Esophagus squamous epithelium (tissue), 5 donors: ENCODE data around the gene THRA. TPM values are rescaled to one million over a fixed set of nuclear protein-coding genes. Genes with fewer than 3 reads are reported as not detected.

Experiments
- DNase-seq: peaks from one replicate; lab custom pipeline; 2025; lab: John Stamatoyannopoulos, UW
- H3K27ac ChIP-seq, 4 donors: fragments of 200-600 bp; sonication (generic); one replicate each; pipeline ENCODE4 v1.5.1; 2016 to 2019; ENCODE audit warnings: mild to moderate bottlenecking in 1 of 4
- H3K27me3 ChIP-seq, 4 donors: fragments of 200-600 bp; sonication (generic); 1 replicate in 3 of 4; 2 replicates in 1 of 4; pipeline versions ENCODE4 v1.5.1 to v1.6.0; 2017 to 2021; ENCODE audit warnings: antibody characterized with exemption in 1 of 4
- H3K36me3 ChIP-seq, 3 donors: fragments of 200-600 bp; sonication (generic); one replicate each; pipeline ENCODE4 v1.5.1; 2016 to 2019
- H3K4me1 ChIP-seq, 3 donors: fragments of 200-600 bp; sonication (generic); one replicate each; pipeline ENCODE4 v1.5.1; 2017 to 2019
- H3K4me3 ChIP-seq, 4 donors: fragments of 200-600 bp; sonication (generic); 1 replicate in 3 of 4; 2 replicates in 1 of 4; pipeline ENCODE4 v1.5.1; 2016 to 2019; ENCODE audit warnings: mild to moderate bottlenecking in 2 of 4, moderate library complexity in 1 of 4
- H3K9me3 ChIP-seq, 3 donors: fragments of 200-600 bp; sonication (generic); one replicate each; pipeline ENCODE4 v1.5.1; 2016 to 2019
- POLR2A ChIP-seq, 4 donors: fragments of 450-650 bp; IDR thresholded peaks; one replicate each; pipeline ENCODE4 v1.6.1; 2017; ENCODE audit warnings: antibody characterized with exemption in 4 of 4, mild to moderate bottlenecking in 4 of 4, moderate library complexity in 3 of 4
- WGBS, 2 donors: methylation state at CpG; one replicate each; pipeline ENCODE4 v1.1.5; 2018; 5-methylcytosine and 5-hydroxymethylcytosine counted together
- intact Hi-C: fragments of 100-400 bp; cut with DNase I; formaldehyde crosslinking; loops from one replicate; pipeline ENCODE4 v1.15.0; 2022
- total RNA-seq, 4 donors: library from RNA; depleted of rRNA; stranded (reverse); fragments of >200 nt; gene quantifications; one replicate each; pipeline ENCODE4 v1.1.0, GENCODE V29; 2016
- TF ChIP-seq, protein P1 (sequence below), 6 experiments: fragments of 450-650 bp in 4 of 6; fragments of 200-600 bp in 2 of 6; sonication (generic) in 2 of 6; IDR thresholded peaks; one replicate each; pipeline ENCODE4 v1.5.1; 2016 to 2019; ENCODE audit warnings: antibody characterized with exemption in 6 of 6, mild to moderate bottlenecking in 4 of 6, moderate library complexity in 4 of 6
- donor health status: DM: yes; HTN: yes; CAD: no.

THRA gene
- total RNA-seq, 4 donors from 2014 or later = 4.2 to 27.1 (median 13.4) TPM

DNA sequence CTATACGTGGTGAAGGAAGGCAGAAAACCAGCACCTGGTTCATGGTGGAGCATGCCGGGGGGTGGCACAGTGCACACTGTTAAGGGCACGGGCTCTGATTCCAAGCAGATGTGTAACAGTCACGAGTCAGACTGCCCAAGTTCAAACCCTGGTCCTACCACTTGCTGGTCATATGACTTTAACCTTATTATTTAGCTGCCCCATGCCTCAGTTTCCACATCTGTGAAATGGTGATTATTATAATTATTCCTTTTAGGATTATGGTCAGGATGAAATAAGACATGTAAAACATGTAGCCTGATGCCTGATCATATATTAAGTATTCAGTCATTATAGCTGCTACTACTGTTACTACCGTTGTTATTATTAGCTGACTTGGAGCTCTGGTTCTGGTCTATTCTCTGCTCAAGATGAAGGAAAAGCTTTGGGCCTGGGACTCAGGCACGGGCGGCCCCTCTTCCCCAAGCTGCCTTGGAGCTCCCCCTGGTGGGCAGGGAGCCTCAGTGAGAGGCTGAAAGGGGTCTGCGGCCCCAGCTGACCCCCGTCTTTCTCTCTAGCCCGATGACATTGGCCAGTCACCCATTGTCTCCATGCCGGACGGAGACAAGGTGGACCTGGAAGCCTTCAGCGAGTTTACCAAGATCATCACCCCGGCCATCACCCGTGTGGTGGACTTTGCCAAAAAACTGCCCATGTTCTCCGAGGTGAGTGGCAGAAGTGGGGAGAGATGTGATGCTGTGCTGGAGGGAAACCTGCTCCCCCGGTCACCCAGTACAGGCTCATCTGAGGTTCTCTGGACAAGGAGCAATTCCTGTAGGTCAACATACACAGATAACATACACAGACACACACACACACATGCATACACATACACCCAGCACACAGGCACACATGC is 23.6 kb downstream of the THRA start:
- H3K4me1 ChIP-seq = peaks cover 1 to 28% (median 8%) of the 10 kb centered on the region in 3 donors
- no peak overlapping the region for H3K4me3 ChIP-seq
- no peaks in the 10 kb centered on the region for H3K27me3 ChIP-seq
- 55 to 63% methylated on average over 12 to 14 of the region's 17 CpGs for WGBS, 2 donors
- no peaks in the 10 kb centered on the region for H3K9me3 ChIP-seq
- TF ChIP-seq, protein P1, sequence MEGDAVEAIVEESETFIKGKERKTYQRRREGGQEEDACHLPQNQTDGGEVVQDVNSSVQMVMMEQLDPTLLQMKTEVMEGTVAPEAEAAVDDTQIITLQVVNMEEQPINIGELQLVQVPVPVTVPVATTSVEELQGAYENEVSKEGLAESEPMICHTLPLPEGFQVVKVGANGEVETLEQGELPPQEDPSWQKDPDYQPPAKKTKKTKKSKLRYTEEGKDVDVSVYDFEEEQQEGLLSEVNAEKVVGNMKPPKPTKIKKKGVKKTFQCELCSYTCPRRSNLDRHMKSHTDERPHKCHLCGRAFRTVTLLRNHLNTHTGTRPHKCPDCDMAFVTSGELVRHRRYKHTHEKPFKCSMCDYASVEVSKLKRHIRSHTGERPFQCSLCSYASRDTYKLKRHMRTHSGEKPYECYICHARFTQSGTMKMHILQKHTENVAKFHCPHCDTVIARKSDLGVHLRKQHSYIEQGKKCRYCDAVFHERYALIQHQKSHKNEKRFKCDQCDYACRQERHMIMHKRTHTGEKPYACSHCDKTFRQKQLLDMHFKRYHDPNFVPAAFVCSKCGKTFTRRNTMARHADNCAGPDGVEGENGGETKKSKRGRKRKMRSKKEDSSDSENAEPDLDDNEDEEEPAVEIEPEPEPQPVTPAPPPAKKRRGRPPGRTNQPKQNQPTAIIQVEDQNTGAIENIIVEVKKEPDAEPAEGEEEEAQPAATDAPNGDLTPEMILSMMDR (IDR thresholded peaks at IDR 0.05) = peak; percentile 65 to 84 (median 76)
- no peak for TF ChIP-seq POLR2A (IDR thresholded peaks at IDR 0.05)
- peak overlapping the region in 1 of 4 donors; percentile 27 for H3K27ac ChIP-seq
- intact Hi-C loops = loop anchor here (10.0 kb wide), 1 partner anchor 72 kb away; the partner anchor contains the start of gene CSF3
- H3K36me3 ChIP-seq = peaks cover 13 to 86% (median 47%) of the 10 kb centered on the region in 3 donors
- no peak for DNase-seq

DNA sequence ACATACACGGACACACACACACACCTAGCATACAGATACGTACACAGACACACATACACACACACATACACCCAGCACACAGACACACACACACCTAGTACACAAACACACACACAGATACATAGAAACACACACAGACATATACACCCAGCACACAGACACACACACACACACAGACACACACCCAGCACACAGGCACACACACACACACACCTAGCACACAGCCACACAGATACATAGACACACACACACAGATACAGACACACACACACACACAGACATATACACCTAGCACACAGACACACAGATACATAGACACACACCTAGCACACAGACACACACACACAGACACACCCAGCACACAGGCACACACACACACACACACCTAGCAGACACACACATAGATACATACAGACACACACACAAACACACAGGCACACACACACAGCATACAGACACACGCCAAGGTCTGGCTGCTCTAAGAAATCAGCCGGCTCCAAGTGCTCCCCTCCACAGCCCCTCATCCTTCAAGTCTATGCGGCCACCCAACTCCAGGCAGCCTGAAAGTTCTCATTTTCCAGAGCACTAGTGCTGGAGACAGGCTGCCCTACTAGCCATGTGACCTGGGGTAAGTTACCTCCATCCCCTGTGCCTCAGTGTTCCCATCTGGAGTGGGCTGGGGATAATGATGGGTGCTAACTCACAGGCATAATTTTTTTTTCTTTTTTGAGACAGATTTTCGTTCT is 24.5 kb downstream of the THRA start:
- no peak for DNase-seq
- no peaks in the 10 kb centered on the region for H3K9me3 ChIP-seq
- H3K36me3 ChIP-seq = peaks cover 13 to 94% (median 47%) of the 10 kb centered on the region in 3 donors
- no peak overlapping the region for H3K4me3 ChIP-seq
- WGBS, 2 donors = 82 to 85% methylated on average over 3 to 6 of the region's 6 CpGs
- TF ChIP-seq, protein P1 (IDR thresholded peaks at IDR 0.05) = no peak
- no peak for TF ChIP-seq POLR2A (IDR thresholded peaks at IDR 0.05)
- peaks cover 7 to 36% (median 8%) of the 10 kb centered on the region in 3 donors for H3K4me1 ChIP-seq
- no peak overlapping the region for H3K27ac ChIP-seq
- no peaks in the 10 kb centered on the region for H3K27me3 ChIP-seq
- intact Hi-C loops = loop anchor here (10.0 kb wide), 1 partner anchor 72 kb away; the partner anchor contains the start of gene CSF3

DNA sequence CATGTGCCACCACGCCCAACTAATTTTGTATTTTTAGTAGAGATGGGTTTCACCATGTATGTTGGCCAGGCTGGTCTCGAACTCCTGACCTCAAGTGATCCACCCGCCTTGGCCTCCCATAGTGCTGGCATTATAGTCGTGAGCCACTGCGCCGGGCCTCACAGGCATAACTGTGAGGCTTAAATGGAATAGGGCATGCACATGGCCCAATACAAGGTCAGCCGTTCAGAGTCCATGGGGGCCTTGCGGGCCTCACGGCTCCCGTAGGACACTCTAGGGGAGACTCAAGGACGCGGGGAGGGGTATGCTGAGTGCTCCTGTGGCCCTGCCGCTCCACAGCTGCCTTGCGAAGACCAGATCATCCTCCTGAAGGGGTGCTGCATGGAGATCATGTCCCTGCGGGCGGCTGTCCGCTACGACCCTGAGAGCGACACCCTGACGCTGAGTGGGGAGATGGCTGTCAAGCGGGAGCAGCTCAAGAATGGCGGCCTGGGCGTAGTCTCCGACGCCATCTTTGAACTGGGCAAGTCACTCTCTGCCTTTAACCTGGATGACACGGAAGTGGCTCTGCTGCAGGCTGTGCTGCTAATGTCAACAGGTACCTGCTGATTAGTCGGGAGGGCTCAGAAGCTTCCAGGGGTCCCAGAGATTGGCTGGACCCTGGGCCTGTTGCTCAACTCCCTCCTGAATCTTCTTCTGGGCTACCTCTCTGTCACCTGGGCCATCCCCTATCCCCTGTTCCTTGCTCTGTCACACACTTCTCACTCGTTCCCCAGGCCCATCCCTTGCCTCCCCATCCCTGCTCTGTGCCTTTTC is 25.3 kb downstream of the THRA start:
- Histone ChIP-seq H3K27ac (peak overlapping the region in 1 of 4 donors; percentile 99), H3K4me3 (no peak overlapping the region), H3K36me3 (peaks cover 13 to 100% (median 52%) of the 10 kb centered on the region in 3 donors), H3K9me3 (no peaks in the 10 kb centered on the region), H3K27me3 (no peaks in the 10 kb centered on the region), H3K4me1 (peaks cover 7 to 42% (median 11%) of the 10 kb centered on the region in 3 donors)
- no peak for DNase-seq
- intact Hi-C loops = loop anchor here (10.0 kb wide), 1 partner anchor 73 kb away; the partner anchor contains the start of gene CSF3
- 80 to 92% methylated on average over 9 to 16 of the region's 28 CpGs for WGBS, 2 donors
- TF ChIP-seq, protein P1 (IDR thresholded peaks at IDR 0.05) = no peak
- no peak for TF ChIP-seq POLR2A (IDR thresholded peaks at IDR 0.05)

DNA sequence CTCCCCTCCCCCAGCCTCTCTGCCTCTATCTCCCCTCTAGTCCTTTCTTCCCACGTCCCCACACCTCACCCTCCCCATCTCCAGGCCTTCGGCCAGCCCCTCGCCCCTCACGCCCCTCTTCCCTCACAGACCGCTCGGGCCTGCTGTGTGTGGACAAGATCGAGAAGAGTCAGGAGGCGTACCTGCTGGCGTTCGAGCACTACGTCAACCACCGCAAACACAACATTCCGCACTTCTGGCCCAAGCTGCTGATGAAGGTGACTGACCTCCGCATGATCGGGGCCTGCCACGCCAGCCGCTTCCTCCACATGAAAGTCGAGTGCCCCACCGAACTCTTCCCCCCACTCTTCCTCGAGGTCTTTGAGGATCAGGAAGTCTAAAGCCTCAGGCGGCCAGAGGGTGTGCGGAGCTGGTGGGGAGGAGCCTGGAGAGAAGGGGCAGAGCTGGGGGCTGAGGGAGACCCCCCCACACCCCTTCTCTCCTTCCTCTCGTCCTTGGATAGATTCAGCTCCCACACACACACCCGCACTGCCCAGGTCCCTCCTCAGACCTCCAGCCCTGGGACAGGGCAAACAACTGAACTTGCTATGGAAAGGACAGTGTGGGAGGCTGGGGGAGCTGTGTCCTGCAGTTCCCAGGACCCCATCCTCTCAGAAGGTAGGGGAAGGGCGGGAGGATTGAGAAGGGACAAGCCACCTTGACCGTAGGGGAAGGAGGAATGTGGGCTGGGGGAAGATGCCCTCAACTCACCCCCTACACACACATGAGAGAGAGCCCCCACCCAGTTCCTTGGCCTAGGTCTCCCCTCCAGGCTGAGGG is 26.5 kb downstream of the THRA start:
- Histone ChIP-seq H3K9me3 (no peaks in the 10 kb centered on the region), H3K36me3 (peaks cover 13 to 100% (median 51%) of the 10 kb centered on the region in 3 donors), H3K27me3 (no peaks in the 10 kb centered on the region), H3K4me3 (no peak overlapping the region), H3K27ac (peak overlapping the region; percentile 6 to 100 (median 94)), H3K4me1 (peaks cover 17 to 50% (median 19%) of the 10 kb centered on the region in 3 donors)
- TF ChIP-seq POLR2A (IDR thresholded peaks at IDR 0.05) = no peak
- TF ChIP-seq, protein P1 (IDR thresholded peaks at IDR 0.05) = no peak
- 89 to 93% methylated on average over 3 to 9 of the region's 26 CpGs for WGBS, 2 donors
- intact Hi-C loops = loop anchor here (10.0 kb wide), 1 partner anchor 74 kb away; the partner anchor contains the start of gene CSF3
- no peak for DNase-seq
